PC-3 (cell line): ENCODE data around the gene HMCN2. TPM values are rescaled to one million over a fixed set of nuclear protein-coding genes. Genes with fewer than 3 reads are reported as not detected.

Experiments
- ATAC-seq: fragments of 200-7000 bp; cut with Tn5 transposase; 2 replicates; pipeline ENCODE4 v1.9.1; 2020; ENCODE audit warnings: mild to moderate bottlenecking, moderate library complexity
- BruUV-seq: library from RNA; stranded (reverse); fragments of 400-500 nt; replicated peaks from 2 replicates; lab custom pipeline; 2021; lab: Mats Ljungman, UMichigan
- CTCF ChIA-PET: fragments of 300-600 bp; sonication (Branson Sonifier 250); formaldehyde crosslinking; loops from one replicate; lab custom pipeline; 2022; ENCODE audit warnings: antibody characterized with exemption; lab: Charles Lee
- POLR2A ChIA-PET: fragments of 300-600 bp; sonication (Branson Sonifier 250); formaldehyde crosslinking; loops from one replicate; lab custom pipeline; 2022; ENCODE audit warnings: antibody characterized with exemption; ENCODE audit not compliant: unreplicated experiment; lab: Charles Lee
- DNase-seq: peaks from one replicate; pipeline ENCODE4 v3.0.0-alpha.2; 2015
- H2AFZ ChIP-seq: fragments of 300-600 bp; sonication (generic); 2 replicates; pipeline ENCODE4 v1.6.0; 2016; ENCODE audit warnings: antibody characterized with exemption, low read length
- H3F3A ChIP-seq: fragments of 300-600 bp; sonication (generic); one replicate; pipeline ENCODE4 v1.6.0; 2017; ENCODE audit warnings: antibody characterized with exemption, low read length, control low read depth, mild to moderate bottlenecking; ENCODE audit not compliant: unreplicated experiment
- H3K27ac ChIP-seq: fragments of 300-600 bp; sonication (generic); 2 replicates; pipeline ENCODE4 v1.5.1; 2016; ENCODE audit warnings: mild to moderate bottlenecking, low read length
- H3K27me3 ChIP-seq: fragments of 300-600 bp; sonication (generic); 2 replicates; pipeline ENCODE4 v1.6.1; 2016; ENCODE audit warnings: low read length, mixed read lengths
- H3K36me3 ChIP-seq: fragments of 300-600 bp; sonication (generic); 2 replicates; pipeline ENCODE4 v1.6.1; 2016; ENCODE audit warnings: low read depth, mixed run types, low read length, mixed read lengths
- H3K4me1 ChIP-seq: fragments of 300-600 bp; sonication (generic); 2 replicates; pipeline ENCODE4 v1.5.1; 2016; ENCODE audit warnings: low read length; ENCODE audit not compliant: insufficient read depth
- H3K4me2 ChIP-seq: fragments of 300-600 bp; sonication (generic); 2 replicates; pipeline ENCODE4 v1.6.0; 2016; ENCODE audit warnings: low read length
- H3K4me3 ChIP-seq: fragments of 300-600 bp; sonication (generic); 2 replicates; pipeline ENCODE4 v1.5.1; 2016; ENCODE audit warnings: mild to moderate bottlenecking, low read length, mixed read lengths
- H3K79me2 ChIP-seq: fragments of 300-600 bp; sonication (generic); 2 replicates; pipeline ENCODE4 v1.6.1; 2017; ENCODE audit warnings: low read length, mixed read lengths
- H3K9ac ChIP-seq: fragments of 300-600 bp; sonication (generic); 2 replicates; pipeline ENCODE4 v1.6.0; 2016; ENCODE audit warnings: mild to moderate bottlenecking, low read length
- H3K9me2 ChIP-seq: fragments of 300-600 bp; sonication (generic); replicated peaks from 2 replicates; pipeline ENCODE4 v1.6.1; 2016; ENCODE audit warnings: mixed run types, low read length, mixed read lengths
- H3K9me3 ChIP-seq: fragments of 300-600 bp; sonication (generic); 2 replicates; pipeline ENCODE4 v1.6.1; 2016; ENCODE audit warnings: low read length, mixed read lengths
- H4K20me1 ChIP-seq: fragments of 300-600 bp; sonication (generic); 2 replicates; pipeline ENCODE4 v1.6.1; 2016; ENCODE audit warnings: low read length, mixed read lengths
- EZH2 ChIP-seq: fragments of 300-600 bp; sonication (generic); IDR thresholded peaks from one replicate; pipeline ENCODE4 v1.6.1; 2017; ENCODE audit warnings: antibody characterized with exemption, mild to moderate bottlenecking, low read length; ENCODE audit not compliant: unreplicated experiment
- EZH2phosphoT487 ChIP-seq: fragments of 300-600 bp; sonication (generic); IDR thresholded peaks from 2 replicates; pipeline ENCODE4 v1.6.1; 2018; ENCODE audit warnings: mild to moderate bottlenecking, antibody characterized with exemption, low read length, borderline replicate concordance
- intact Hi-C: fragments of 100-400 bp; cut with micrococcal nuclease; formaldehyde crosslinking; loops from 2 replicates; pipeline ENCODE4 v1.9.0; 2023
- total RNA-seq: library from RNA; depleted of rRNA; stranded (reverse); fragments of >200 nt; gene quantifications from 2 replicates; pipeline ENCODE4 v1.2.3, GENCODE V29; 2014
- TF ChIP-seq, protein P1 (sequence below): fragments of 300-600 bp; sonication (generic); conservative IDR thresholded peaks from 2 replicates; pipeline ENCODE4 v1.5.1; 2017; ENCODE audit warnings: antibody characterized with exemption, low read depth, mild to moderate bottlenecking, low read length

Gene HMCN2
- total RNA-seq, 1 experiment from 2014 or later: 0.11 TPM

DNA sequence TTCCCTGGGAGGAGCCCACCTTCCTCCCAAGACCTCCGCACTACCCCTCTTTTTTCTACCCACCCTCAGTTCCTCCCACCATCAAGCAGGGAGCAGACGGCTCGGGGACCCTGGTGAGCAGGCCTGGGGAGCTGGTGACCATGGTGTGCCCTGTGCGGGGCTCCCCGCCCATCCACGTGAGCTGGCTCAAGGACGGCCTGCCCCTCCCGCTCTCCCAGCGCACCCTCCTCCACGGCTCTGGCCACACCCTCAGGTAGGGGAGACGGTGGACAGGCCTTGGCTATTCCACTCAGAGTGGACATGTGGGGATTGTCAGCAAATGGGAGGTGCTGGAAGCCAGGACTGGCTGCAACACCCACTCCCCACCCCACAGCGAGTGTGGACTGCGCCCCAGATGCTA is 126.3 kb downstream of the HMCN2 start:
- no peak overlapping the region for H3K4me3 ChIP-seq
- TF ChIP-seq EZH2phosphoT487: no peak
- TF ChIP-seq, protein P1, sequence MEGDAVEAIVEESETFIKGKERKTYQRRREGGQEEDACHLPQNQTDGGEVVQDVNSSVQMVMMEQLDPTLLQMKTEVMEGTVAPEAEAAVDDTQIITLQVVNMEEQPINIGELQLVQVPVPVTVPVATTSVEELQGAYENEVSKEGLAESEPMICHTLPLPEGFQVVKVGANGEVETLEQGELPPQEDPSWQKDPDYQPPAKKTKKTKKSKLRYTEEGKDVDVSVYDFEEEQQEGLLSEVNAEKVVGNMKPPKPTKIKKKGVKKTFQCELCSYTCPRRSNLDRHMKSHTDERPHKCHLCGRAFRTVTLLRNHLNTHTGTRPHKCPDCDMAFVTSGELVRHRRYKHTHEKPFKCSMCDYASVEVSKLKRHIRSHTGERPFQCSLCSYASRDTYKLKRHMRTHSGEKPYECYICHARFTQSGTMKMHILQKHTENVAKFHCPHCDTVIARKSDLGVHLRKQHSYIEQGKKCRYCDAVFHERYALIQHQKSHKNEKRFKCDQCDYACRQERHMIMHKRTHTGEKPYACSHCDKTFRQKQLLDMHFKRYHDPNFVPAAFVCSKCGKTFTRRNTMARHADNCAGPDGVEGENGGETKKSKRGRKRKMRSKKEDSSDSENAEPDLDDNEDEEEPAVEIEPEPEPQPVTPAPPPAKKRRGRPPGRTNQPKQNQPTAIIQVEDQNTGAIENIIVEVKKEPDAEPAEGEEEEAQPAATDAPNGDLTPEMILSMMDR: no peak
- TF ChIP-seq EZH2: no peak
- intact Hi-C loops: no loop called here
- H4K20me1 ChIP-seq: no peaks in the 10 kb centered on the region
- no peak overlapping the region for H2AFZ ChIP-seq
- H3K79me2 ChIP-seq: no peaks in the 10 kb centered on the region
- no peaks in the 10 kb centered on the region for H3F3A ChIP-seq
- H3K27ac ChIP-seq: no peak overlapping the region
- no TSS peak for BruUV-seq
- H3K36me3 ChIP-seq: no peaks in the 10 kb centered on the region
- no peak overlapping the region for H3K4me2 ChIP-seq
- no peaks in the 10 kb centered on the region for H3K9me3 ChIP-seq
- ChIA-PET POLR2A (no interaction called here), CTCF (no interaction called here)
- ATAC-seq: no peak
- H3K27me3 ChIP-seq: no peaks in the 10 kb centered on the region
- H3K9ac ChIP-seq: no peak overlapping the region
- H3K9me2 ChIP-seq: no peaks in the 10 kb centered on the region
- 0 out of 2 replicates have a peak, but pooled peaks cover 3% of the 10 kb centered on the region for H3K4me1 ChIP-seq
- DNase-seq: no peak

DNA sequence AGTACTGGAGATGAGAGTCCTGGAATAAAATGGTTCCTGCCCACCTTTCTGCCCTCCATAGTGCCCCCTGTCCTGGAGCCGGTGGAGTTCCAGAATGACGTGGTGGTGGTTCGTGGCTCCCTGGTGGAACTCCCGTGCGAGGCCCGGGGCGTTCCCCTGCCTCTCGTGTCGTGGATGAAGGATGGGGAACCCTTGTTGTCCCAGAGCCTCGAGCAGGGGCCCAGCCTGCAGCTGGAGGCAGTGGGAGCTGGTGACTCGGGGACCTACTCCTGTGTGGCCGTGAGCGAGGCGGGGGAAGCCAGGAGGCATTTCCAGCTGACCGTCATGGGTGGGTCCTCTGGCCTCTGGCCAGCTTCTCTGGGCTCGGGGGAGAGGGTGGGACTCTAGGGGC is 128.1 kb downstream of the HMCN2 start:
- H3K4me2 ChIP-seq: no peak overlapping the region
- no peaks in the 10 kb centered on the region for H3K9me2 ChIP-seq
- H3K27ac ChIP-seq: no peak overlapping the region
- ChIA-PET POLR2A (no interaction called here), CTCF (no interaction called here)
- TF ChIP-seq EZH2: no peak
- TF ChIP-seq, protein P1: no peak
- H4K20me1 ChIP-seq: no peaks in the 10 kb centered on the region
- ATAC-seq: no peak
- no peak overlapping the region for H3K9ac ChIP-seq
- H3K27me3 ChIP-seq: no peaks in the 10 kb centered on the region
- H2AFZ ChIP-seq: no peak overlapping the region
- H3K36me3 ChIP-seq: no peaks in the 10 kb centered on the region
- H3K4me1 ChIP-seq: 0 out of 2 replicates have a peak, but pooled peaks cover 3% of the 10 kb centered on the region
- no peak overlapping the region for H3K4me3 ChIP-seq
- intact Hi-C loops: no loop called here
- no peaks in the 10 kb centered on the region for H3K9me3 ChIP-seq
- no peaks in the 10 kb centered on the region for H3F3A ChIP-seq
- BruUV-seq: no TSS peak
- DNase-seq: no peak
- no peaks in the 10 kb centered on the region for H3K79me2 ChIP-seq

DNA sequence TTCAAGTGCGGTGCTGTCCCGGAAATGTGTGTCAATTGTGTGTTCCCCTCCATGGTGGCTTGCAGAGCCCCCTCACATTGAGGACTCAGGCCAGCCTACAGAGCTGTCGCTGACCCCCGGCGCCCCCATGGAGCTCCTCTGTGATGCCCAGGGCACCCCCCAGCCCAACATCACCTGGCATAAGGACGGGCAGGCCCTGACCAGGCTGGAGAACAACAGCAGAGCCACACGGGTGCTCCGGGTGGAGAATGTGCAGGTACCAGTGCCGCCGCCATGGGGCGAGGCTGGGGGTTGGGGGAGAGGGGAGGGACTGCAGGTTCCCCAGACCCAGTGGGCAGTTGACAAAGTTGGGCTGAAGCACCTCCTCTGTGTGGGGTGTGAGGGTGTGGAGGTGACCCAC is 128.8 kb downstream of the HMCN2 start:
- ChIA-PET POLR2A (no interaction called here), CTCF (no interaction called here)
- BruUV-seq: no TSS peak
- no peaks in the 10 kb centered on the region for H3K27me3 ChIP-seq
- no peaks in the 10 kb centered on the region for H3F3A ChIP-seq
- H3K9me3 ChIP-seq: no peaks in the 10 kb centered on the region
- H3K27ac ChIP-seq: no peak overlapping the region
- TF ChIP-seq, protein P1: no peak
- TF ChIP-seq EZH2phosphoT487: no peak
- no peak for TF ChIP-seq EZH2
- H3K9ac ChIP-seq: no peak overlapping the region
- no peak overlapping the region for H2AFZ ChIP-seq
- DNase-seq (no peak), ATAC-seq (no peak)
- H4K20me1 ChIP-seq: no peaks in the 10 kb centered on the region
- intact Hi-C loops: no loop called here
- H3K36me3 ChIP-seq: no peaks in the 10 kb centered on the region
- no peak overlapping the region for H3K4me3 ChIP-seq
- H3K4me2 ChIP-seq: no peak overlapping the region
- H3K9me2 ChIP-seq: no peaks in the 10 kb centered on the region
- 0 out of 2 replicates have a peak, but pooled peaks cover 3% of the 10 kb centered on the region for H3K4me1 ChIP-seq
- H3K79me2 ChIP-seq: no peaks in the 10 kb centered on the region
